Mesodermal cell (in vitro differentiated cells): ENCODE data around the gene KCNJ9.

Experiments
- H3K27ac ChIP-seq: 2 replicates; pipeline ENCODE4 v1.7.0; 2013; ENCODE audit warnings: mild to moderate bottlenecking, low read depth, low read length, moderate library complexity; ENCODE audit not compliant: severe bottlenecking
- H3K36me3 ChIP-seq: 2 replicates; pipeline ENCODE4 v1.7.1; 2013; ENCODE audit warnings: mild to moderate bottlenecking, low read length, moderate library complexity; ENCODE audit not compliant: control insufficient read depth, insufficient read depth
- H3K4me1 ChIP-seq: one replicate; pipeline ENCODE4 v1.7.1; 2013; ENCODE audit warnings: mild to moderate bottlenecking, low read length; ENCODE audit not compliant: insufficient read depth, control insufficient read depth, poor library complexity, severe bottlenecking
- H3K4me3 ChIP-seq: 2 replicates; pipeline ENCODE4 v1.7.0; 2013; ENCODE audit warnings: low read length, control low read depth, mild to moderate bottlenecking; ENCODE audit not compliant: insufficient read depth, poor library complexity, severe bottlenecking; ENCODE audit errors: extremely low read depth
- H3K9me3 ChIP-seq: 2 replicates; pipeline ENCODE4 v1.7.1; 2013; ENCODE audit warnings: mild to moderate bottlenecking, low read length, moderate library complexity; ENCODE audit not compliant: control insufficient read depth
- WGBS, 2 experiments: methylation state at CpG; one replicate each; pipeline ENCODE4 v1.1.5; 2013; ENCODE audit warnings: missing lambda C conversion rate in 2 of 2; ENCODE audit not compliant: insufficient coverage in 2 of 2; 5-methylcytosine and 5-hydroxymethylcytosine counted together

The KCNJ9 gene

DNA sequence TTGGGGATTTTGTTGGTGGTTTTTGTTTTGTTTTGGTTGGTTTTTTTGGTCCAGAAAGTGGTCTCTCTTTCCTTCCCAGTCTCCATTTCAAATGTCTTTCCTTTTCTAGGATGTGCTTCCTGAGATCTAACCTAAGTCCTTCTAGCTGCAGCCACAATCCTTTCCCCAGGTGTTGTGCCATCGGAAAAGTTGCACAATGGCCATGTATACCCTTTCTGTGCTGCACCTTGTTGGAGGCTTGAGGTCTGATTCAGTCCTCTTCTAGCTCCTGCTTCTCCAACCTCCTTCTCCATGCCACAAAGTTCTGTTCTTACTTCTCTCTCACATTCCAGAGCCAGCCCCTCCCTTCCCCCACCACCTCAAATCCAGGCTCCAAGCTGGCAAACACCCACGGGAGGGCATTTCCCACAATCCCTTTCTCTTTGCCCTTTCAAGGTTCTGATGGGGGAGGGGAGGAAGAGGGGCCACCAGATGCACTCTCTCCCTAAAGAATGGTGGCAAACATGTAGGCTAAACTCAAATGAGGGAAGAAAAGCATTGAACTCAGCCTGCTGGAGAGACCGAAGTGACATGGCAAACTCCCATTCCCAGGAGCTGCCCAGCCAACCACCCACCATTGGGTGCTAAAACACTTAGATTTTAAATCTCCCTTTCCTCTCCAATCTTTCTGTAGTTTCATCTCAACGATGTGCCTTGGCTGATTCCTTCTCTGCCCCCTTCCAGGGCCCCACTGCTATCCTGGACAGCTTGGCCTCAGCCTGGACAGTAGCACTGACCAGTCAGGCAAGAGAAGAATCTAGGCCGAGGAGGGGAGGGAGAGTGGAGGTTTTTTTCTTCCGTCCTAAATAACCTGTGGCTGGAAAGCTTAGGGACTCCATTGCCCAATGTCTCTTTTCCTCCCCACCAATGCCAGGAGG lies 14.3 kb upstream of the KCNJ9 start:
- peaks cover 3% of the 10 kb centered on the region for H3K4me1 ChIP-seq
- no peaks in the 10 kb centered on the region for H3K36me3 ChIP-seq
- 76 to 97% methylated on average over 3 of the region's 6 CpGs for WGBS, 2 experiments
- H3K4me3 ChIP-seq = no peak overlapping the region
- H3K27ac ChIP-seq = no peak overlapping the region
- H3K9me3 ChIP-seq = no peaks in the 10 kb centered on the region

DNA sequence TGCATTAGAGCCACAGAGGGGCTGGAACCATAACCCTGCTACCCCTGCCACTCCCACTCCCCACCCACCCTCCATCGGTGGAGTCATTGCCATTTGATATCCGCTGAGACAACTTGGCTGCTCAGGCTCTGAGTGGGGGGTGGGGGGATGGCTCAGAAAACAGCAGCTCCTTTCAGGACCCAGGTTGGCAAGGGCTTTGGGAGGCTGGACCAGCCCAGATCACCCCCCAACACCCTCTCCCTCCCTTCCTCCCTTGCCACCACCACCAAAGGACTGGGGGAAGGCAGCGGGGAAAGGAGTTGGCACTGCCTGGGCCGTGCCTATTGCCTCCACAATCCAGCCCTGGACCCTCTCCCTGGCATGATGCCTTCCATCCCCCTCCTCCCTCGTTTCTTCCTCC lies 13.1 kb upstream of the KCNJ9 start:
- Histone ChIP-seq H3K9me3 (no peaks in the 10 kb centered on the region), H3K27ac (no peak overlapping the region), H3K4me3 (no peak overlapping the region), H3K36me3 (no peaks in the 10 kb centered on the region), H3K4me1 (peaks cover 3% of the 10 kb centered on the region)
- 89 to 100% methylated on average over 1 to 2 of the region's 5 CpGs for WGBS, 2 experiments

GRCh38 chr1:160069460-160070231 lies 11.7 kb upstream of the KCNJ9 start, which contains the start of gene KCNJ10:
Gene KCNJ10 (minus strand): TSS chr1:160070160. CDS start chr1:160042532, 27,628 bp downstream.
- Histone ChIP-seq H3K27ac (no peak within 1 kb of the TSS), H3K4me3 (peak within 1 kb of the TSS; percentile 39), H3K9me3 (no peaks in the 10 kb centered on the region), H3K4me1 (peaks cover 3% of the 10 kb centered on the region), H3K36me3 (no peaks in the 10 kb centered on the region)
- whole genome bisulfite sequencing, 2 experiments = 27 to 32% methylated on average over 16 to 22 of the region's 32 CpGs

DNA sequence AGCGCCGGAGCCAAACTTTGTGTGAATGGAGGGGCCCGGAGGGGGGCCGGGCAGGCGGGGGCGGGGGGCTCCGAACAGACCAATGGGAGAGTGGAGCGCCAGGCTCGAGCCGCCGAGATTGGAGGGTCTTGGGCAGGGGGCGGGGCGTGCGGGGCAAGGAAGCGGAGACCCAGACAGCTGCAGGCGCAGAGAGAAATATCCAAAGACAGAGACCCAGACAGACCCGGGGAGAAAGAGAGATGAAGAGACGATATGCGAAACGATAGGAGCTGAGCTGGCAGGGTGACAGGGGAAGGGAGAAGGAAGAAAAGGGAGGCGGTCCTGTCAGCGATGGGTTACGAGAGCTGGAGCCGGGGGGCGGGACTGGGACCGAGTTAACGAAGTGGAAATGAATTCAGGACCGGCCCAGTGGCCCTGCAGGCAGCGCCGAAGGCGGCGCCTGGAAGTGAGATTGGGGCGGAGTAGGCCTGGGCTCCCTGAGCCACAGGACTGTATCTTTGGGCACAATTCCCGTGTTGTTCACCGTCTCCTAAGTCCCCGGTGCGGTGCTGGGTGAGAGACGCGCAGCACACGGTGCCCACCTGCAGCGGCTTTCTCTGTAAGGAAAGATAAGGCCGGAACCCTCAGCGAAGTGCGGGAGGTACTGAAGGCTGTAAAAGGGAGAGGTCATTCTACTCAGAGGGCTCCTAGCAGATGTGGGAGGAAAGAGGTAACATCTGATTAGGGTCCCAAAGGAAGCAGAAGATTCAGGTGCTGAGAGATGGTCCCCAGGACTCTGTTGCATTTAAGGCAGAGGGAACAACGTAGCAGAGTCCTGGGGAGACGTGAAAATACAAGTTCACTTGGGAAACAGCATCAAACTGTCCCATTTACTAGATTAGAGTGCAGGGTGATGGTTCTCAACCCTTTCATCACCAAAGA lies 10.8 kb upstream of the KCNJ9 start:
- WGBS, 2 experiments = 0 to 3% methylated on average over 38 to 41 of the region's 46 CpGs

DNA sequence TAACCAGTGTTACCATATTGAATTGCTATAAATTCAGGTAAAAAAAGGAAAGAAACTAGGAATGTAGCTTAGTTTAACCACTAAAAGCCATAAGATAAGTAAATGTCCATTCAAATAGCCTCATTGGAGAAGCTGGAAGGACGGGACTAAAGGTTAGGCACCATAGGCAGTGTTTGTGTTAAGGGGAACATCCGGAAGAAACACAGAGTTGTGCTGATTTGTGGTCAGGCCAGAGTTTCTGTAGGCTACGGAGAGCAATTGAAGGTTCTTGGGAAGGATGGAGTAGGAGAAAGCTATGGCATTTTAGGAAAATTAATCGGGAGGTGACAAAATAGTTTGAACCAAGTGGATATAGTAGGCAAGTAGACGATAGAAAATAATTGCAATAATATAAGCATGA lies 10.0 kb upstream of the KCNJ9 start:
- Histone ChIP-seq H3K27ac (no peak overlapping the region), H3K4me3 (no peak overlapping the region), H3K4me1 (peaks cover 3% of the 10 kb centered on the region), H3K9me3 (no peaks in the 10 kb centered on the region), H3K36me3 (no peaks in the 10 kb centered on the region)
- 85 to 96% methylated on average over 5 of the region's 5 CpGs for WGBS, 2 experiments

More for the DNA sequence above, 10.8 kb upstream of the KCNJ9 start:
- H3K36me3 ChIP-seq = no peaks in the 10 kb centered on the region
- H3K4me3 ChIP-seq = peak overlapping the region; percentile 39
- no peaks in the 10 kb centered on the region for H3K9me3 ChIP-seq
- H3K27ac ChIP-seq = no peak overlapping the region
- H3K4me1 ChIP-seq = peaks cover 3% of the 10 kb centered on the region

DNA sequence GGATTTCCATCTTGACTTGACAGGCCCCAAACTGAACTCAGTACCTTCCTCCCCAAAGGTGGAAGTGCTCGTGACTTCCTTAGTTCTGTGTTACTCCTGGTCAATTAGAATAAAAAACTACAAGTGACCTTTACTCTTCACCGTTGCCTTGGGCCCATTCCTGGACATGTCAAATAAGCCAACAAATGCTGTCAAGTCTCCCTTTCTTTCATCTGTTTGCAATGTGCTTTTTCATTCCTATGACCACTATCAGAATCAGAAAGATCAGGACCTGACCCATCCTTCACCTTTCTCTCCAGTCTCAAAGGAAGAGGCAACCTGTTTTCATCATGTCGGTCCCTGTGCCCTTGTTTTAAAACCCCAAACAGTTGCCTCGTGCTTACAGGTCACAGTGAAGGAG lies 6.5 kb upstream of the KCNJ9 start:
- Histone ChIP-seq H3K9me3 (no peaks in the 10 kb centered on the region), H3K4me3 (no peak overlapping the region), H3K27ac (no peak overlapping the region), H3K4me1 (peaks cover under 1% of the 10 kb centered on the region), H3K36me3 (no peaks in the 10 kb centered on the region)
- WGBS, 2 experiments = 69 to 93% methylated on average over 2 to 3 of the region's 4 CpGs

DNA sequence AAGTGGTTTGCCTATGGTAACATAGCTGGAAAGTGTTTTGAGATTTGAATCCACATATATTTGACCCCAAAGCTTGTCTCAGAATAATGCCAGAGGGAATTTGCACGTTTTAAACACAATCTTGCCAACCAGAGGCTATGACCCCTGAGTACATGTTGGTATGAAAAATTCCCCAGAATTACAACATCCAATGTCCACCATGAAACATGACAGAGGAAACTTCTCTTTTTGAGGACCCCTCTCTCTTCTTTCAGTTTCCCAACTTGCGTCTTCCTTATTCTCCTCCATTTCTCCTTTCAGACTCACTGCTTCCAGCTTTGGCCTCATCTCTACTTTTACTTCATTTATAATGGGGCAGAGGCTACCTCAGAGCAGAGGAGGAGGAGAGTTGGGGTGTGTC lies 5.5 kb upstream of the KCNJ9 start:
- Histone ChIP-seq H3K27ac (no peak overlapping the region), H3K9me3 (no peaks in the 10 kb centered on the region), H3K4me1 (no peaks in the 10 kb centered on the region), H3K36me3 (no peaks in the 10 kb centered on the region), H3K4me3 (no peak overlapping the region)
- WGBS, 2 experiments = 50 to 61% methylated on average over 1 to 2 of the region's 2 CpGs

- H3K36me3 ChIP-seq = no peaks in the 10 kb centered on the region
- H3K27ac ChIP-seq = no peak overlapping the region
- 62 to 83% methylated on average over 2 of the region's 3 CpGs for WGBS, 2 experiments
- no peak overlapping the region for H3K4me3 ChIP-seq
- no peaks in the 10 kb centered on the region for H3K9me3 ChIP-seq
- no peaks in the 10 kb centered on the region for H3K4me1 ChIP-seq
These were observed 5.0 kb upstream of the KCNJ9 start for GRCh38 chr1:160076295-160076694.

DNA sequence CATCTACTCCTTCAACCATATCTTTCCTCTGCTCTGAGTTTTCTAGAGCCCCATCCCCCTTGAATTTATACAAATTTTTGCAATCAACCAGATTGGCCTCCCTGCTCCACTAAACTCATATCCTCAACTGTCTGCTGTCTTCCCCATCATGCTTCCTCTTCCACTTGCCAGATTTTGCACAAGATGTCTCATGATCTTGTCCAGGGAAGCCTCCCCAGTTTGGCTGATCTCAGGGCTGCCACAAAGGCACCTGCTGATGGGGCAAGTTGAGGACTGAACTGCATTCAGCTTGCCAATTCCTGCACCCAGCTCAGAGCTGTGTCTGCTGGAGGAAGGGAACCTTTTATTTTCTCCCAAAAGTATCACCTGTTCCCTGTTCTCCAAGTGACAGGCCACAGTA lies 3.9 kb upstream of the KCNJ9 start:
- Histone ChIP-seq H3K36me3 (no peaks in the 10 kb centered on the region), H3K9me3 (no peaks in the 10 kb centered on the region), H3K4me3 (no peak overlapping the region), H3K4me1 (no peaks in the 10 kb centered on the region), H3K27ac (no peak overlapping the region)

DNA sequence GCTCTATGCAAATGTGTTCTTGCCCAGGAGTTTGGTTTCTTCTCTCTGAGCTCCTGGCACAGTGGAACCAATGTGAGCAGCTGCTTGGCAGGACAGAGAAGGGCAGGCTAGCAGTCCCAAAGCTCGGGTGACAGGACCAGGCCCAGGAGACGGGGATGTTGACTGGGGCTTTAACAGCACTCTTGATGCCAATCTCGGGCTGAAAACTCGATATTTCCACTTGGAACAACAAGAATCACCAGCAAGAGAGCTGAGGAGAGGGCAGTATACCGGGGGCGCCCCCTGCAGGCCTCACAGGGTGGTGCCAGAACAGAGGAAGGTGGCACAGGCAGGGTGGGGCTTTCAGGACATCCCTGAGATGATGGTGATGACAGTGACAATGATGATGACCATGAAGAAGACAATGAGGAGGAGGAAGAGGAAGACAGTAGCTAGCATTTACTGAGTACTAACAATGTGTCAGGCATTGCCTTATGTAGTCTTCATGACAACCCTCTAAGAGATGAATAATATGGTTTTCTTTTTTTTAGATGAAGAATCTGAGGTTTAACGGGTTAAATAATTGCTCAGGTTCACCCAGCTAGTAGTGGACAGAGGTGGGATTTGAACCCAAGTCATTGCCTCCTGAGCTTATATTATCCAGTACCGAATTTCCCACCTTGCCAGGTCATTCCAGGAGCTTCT lies 2.7 kb upstream of the KCNJ9 start:
- H3K9me3 ChIP-seq = no peaks in the 10 kb centered on the region
- no peaks in the 10 kb centered on the region for H3K4me1 ChIP-seq
- 7 to 9% methylated on average over 6 of the region's 8 CpGs for WGBS, 2 experiments
- no peak overlapping the region for H3K27ac ChIP-seq
- no peak overlapping the region for H3K4me3 ChIP-seq
- H3K36me3 ChIP-seq = no peaks in the 10 kb centered on the region
